HEK293 (cell line): Measurements from ENCODE around the gene CD300LB.

ENCODE experiments used
- CTCF ChIA-PET: fragments of 350-600 bp; formaldehyde crosslinking; extraction: SDS; loops from one replicate; lab custom pipeline; 2021; ENCODE audit warnings: antibody characterized with exemption; lab: Yijun Ruan, JAX
- POLR2A ChIA-PET: fragments of 300-600 bp; formaldehyde crosslinking; extraction: SDS; loops from one replicate; lab custom pipeline; 2020; ENCODE audit warnings: antibody characterized with exemption, inconsistent platforms; lab: Yijun Ruan, JAX
- H3K27ac ChIP-seq: fragments of 200-500 bp; sonication (Bioruptor generic); 2 replicates; pipeline ENCODE4 v1.5.1; 2014; ENCODE audit warnings: low read depth, low read length, control low read depth, inconsistent platforms; ENCODE audit errors: extremely low read depth
- H3K36me3 ChIP-seq, 2 experiments: fragments of 200-500 bp in 1 of 2; sonication (Bioruptor generic) in 1 of 2; 1 replicate in 1 of 2; 2 replicates in 1 of 2; pipeline ENCODE4 v1.5.1; 2014 to 2017; ENCODE audit warnings: inconsistent platforms in 2 of 2, low read length in 2 of 2; ENCODE audit not compliant: control insufficient read depth in 2 of 2, insufficient read depth in 1 of 2
- H3K4me1 ChIP-seq: fragments of 200-500 bp; sonication (Bioruptor generic); 2 replicates; pipeline ENCODE4 v1.5.1; 2014; ENCODE audit warnings: mild to moderate bottlenecking, low read length, inconsistent platforms; ENCODE audit not compliant: control insufficient read depth, insufficient read depth
- H3K4me3 ChIP-seq: 2 replicates; pipeline ENCODE4 v1.5.1; 2011; ENCODE audit warnings: low read depth, mild to moderate bottlenecking, control low read depth, low read length, moderate library complexity
- H3K9me3 ChIP-seq: fragments of 200-500 bp; sonication (Bioruptor generic); 2 replicates; pipeline ENCODE4 v1.5.1; 2014; ENCODE audit warnings: low read depth, low read length, inconsistent platforms; ENCODE audit not compliant: control insufficient read depth, insufficient read depth
- EGR2 ChIP-seq: fragments of 450-650 bp; formaldehyde crosslinking; IDR thresholded peaks from 2 replicates; pipeline ENCODE4 v1.5.1; 2016; ENCODE audit warnings: low read depth, missing biosample characterization, missing genetic modification characterization
- HOXA7 ChIP-seq: sonication (generic); formaldehyde crosslinking; IDR thresholded peaks from 2 replicates; pipeline ENCODE4 v1.8.1; 2022; ENCODE audit warnings: missing genetic modification reagents, borderline replicate concordance
- HOXD13 ChIP-seq: sonication (generic); formaldehyde crosslinking; IDR thresholded peaks from 2 replicates; pipeline ENCODE4 v1.8.0; 2022; ENCODE audit warnings: missing genetic modification reagents, borderline replicate concordance
- KLF16 ChIP-seq: fragments of 450-650 bp; formaldehyde crosslinking; IDR thresholded peaks from 2 replicates; pipeline ENCODE4 v1.5.1; 2017; ENCODE audit warnings: missing biosample characterization, missing genetic modification characterization
- PBX3 ChIP-seq: sonication (generic); formaldehyde crosslinking; IDR thresholded peaks from 2 replicates; pipeline ENCODE4 v1.8.1; 2022; ENCODE audit warnings: mild to moderate bottlenecking, moderate library complexity, missing genetic modification reagents
- SCRT1 ChIP-seq: fragments of 450-650 bp; formaldehyde crosslinking; IDR thresholded peaks from 2 replicates; pipeline ENCODE4 v1.5.1; 2016; ENCODE audit warnings: missing biosample characterization, missing genetic modification characterization, borderline replicate concordance
- ZFHX2 ChIP-seq: fragments of 450-650 bp; formaldehyde crosslinking; conservative IDR thresholded peaks from 2 replicates; pipeline ENCODE4 v1.5.1; 2016; ENCODE audit warnings: missing biosample characterization, missing genetic modification characterization
- ZNF121 ChIP-seq: fragments of 450-650 bp; formaldehyde crosslinking; IDR thresholded peaks from 2 replicates; pipeline ENCODE4 v1.5.1; 2016; ENCODE audit warnings: missing biosample characterization, missing genetic modification characterization
- ZNF132 ChIP-seq: fragments of 450-650 bp; formaldehyde crosslinking; IDR thresholded peaks from 2 replicates; pipeline ENCODE4 v1.5.1; 2017; ENCODE audit warnings: missing biosample characterization, missing genetic modification characterization, borderline replicate concordance
- ZNF18 ChIP-seq: fragments of 450-650 bp; formaldehyde crosslinking; IDR thresholded peaks from 2 replicates; pipeline ENCODE4 v1.5.1; 2016; ENCODE audit warnings: missing biosample characterization, missing genetic modification characterization
- ZNF184 ChIP-seq: fragments of 450-650 bp; IDR thresholded peaks from 2 replicates; pipeline ENCODE4 v1.5.1; 2018; ENCODE audit warnings: missing biosample characterization, mild to moderate bottlenecking, missing genetic modification characterization
- ZNF221 ChIP-seq: fragments of 450-650 bp; formaldehyde crosslinking; IDR thresholded peaks from 2 replicates; pipeline ENCODE4 v1.5.1; 2017; ENCODE audit warnings: missing biosample characterization, missing genetic modification characterization, borderline replicate concordance
- ZNF223 ChIP-seq: fragments of 450-650 bp; formaldehyde crosslinking; IDR thresholded peaks from 2 replicates; pipeline ENCODE4 v1.5.1; 2016; ENCODE audit warnings: missing biosample characterization, missing genetic modification characterization
- ZNF274 ChIP-seq, 2 experiments: fragments of 200-500 bp in 1 of 2; fragments of 450-650 bp in 1 of 2; sonication (Bioruptor generic) in 1 of 2; formaldehyde crosslinking in 1 of 2; IDR thresholded peaks; 2 replicates each; pipeline versions ENCODE4 v1.5.1 to v1.6.1; 2014 to 2016; ENCODE audit warnings: borderline replicate concordance in 1 of 2, inconsistent platforms in 1 of 2, low read length in 1 of 2, missing biosample characterization in 1 of 2, missing genetic modification characterization in 1 of 2
- ZNF280C ChIP-seq: fragments of 450-650 bp; formaldehyde crosslinking; IDR thresholded peaks from 2 replicates; pipeline ENCODE4 v1.5.1; 2016; ENCODE audit warnings: missing biosample characterization, missing genetic modification characterization
- ZNF366 ChIP-seq: fragments of 450-650 bp; formaldehyde crosslinking; conservative IDR thresholded peaks from 2 replicates; pipeline ENCODE4 v1.5.1; 2016; ENCODE audit warnings: missing biosample characterization, missing genetic modification characterization
- ZNF398 ChIP-seq: fragments of 450-650 bp; formaldehyde crosslinking; IDR thresholded peaks from 2 replicates; pipeline ENCODE4 v1.5.1; 2017; ENCODE audit warnings: missing biosample characterization, missing genetic modification characterization
- ZNF48 ChIP-seq: fragments of 450-650 bp; formaldehyde crosslinking; IDR thresholded peaks from 2 replicates; pipeline ENCODE4 v1.5.1; 2016; ENCODE audit warnings: missing biosample characterization, missing genetic modification characterization
- ZNF529 ChIP-seq: fragments of 450-650 bp; formaldehyde crosslinking; IDR thresholded peaks from 2 replicates; pipeline ENCODE4 v1.5.1; 2017; ENCODE audit warnings: missing genetic modification characterization, missing biosample characterization; ENCODE audit not compliant: insufficient replicate concordance
- ZNF544 ChIP-seq: fragments of 450-650 bp; formaldehyde crosslinking; IDR thresholded peaks from 2 replicates; pipeline ENCODE4 v1.5.0; 2017; ENCODE audit warnings: missing biosample characterization, missing genetic modification characterization
- ZNF555 ChIP-seq: fragments of 450-650 bp; formaldehyde crosslinking; conservative IDR thresholded peaks from 2 replicates; pipeline ENCODE4 v1.5.1; 2017; ENCODE audit warnings: missing biosample characterization, mild to moderate bottlenecking, missing genetic modification characterization, inconsistent platforms
- ZNF571 ChIP-seq: fragments of 450-650 bp; formaldehyde crosslinking; IDR thresholded peaks from 2 replicates; pipeline ENCODE4 v1.5.0; 2017; ENCODE audit warnings: missing biosample characterization, missing genetic modification characterization
- ZNF660 ChIP-seq: fragments of 450-650 bp; IDR thresholded peaks from 2 replicates; pipeline ENCODE4 v1.5.1; 2018; ENCODE audit warnings: missing biosample characterization, mild to moderate bottlenecking, missing genetic modification characterization
- ZNF747 ChIP-seq: fragments of 450-650 bp; formaldehyde crosslinking; IDR thresholded peaks from 2 replicates; pipeline ENCODE4 v1.5.1; 2016; ENCODE audit warnings: missing biosample characterization, missing genetic modification characterization
- ZNF76 ChIP-seq: fragments of 450-650 bp; formaldehyde crosslinking; IDR thresholded peaks from 2 replicates; pipeline ENCODE4; 2016; ENCODE audit warnings: low read depth, missing biosample characterization, missing genetic modification characterization, borderline replicate concordance
- ZNF776 ChIP-seq: fragments of 450-650 bp; formaldehyde crosslinking; IDR thresholded peaks from 2 replicates; pipeline ENCODE4 v1.5.0; 2017; ENCODE audit warnings: missing biosample characterization, missing genetic modification characterization, borderline replicate concordance

Gene CD300LB

GRCh38 chr17:74539281-74539820, 8.1 kb upstream of the CD300LB start:
- H3K9me3 ChIP-seq: no peaks in the 10 kb centered on the region
- H3K4me1 ChIP-seq: no peaks in the 10 kb centered on the region
- no peaks in the 10 kb centered on the region for H3K36me3 ChIP-seq
- H3K4me3 ChIP-seq: no peak overlapping the region
- TF ChIP-seq ZNF398 (tag by site-specific recombination) (no peak), ZNF555 (tag by site-specific recombination) (no peak), ZNF48 (tag by site-specific recombination) (no peak), PBX3 (no peak), ZNF660 (tag by site-specific recombination) (no peak), ZNF132 (no peak), HOXA7 (CRISPR knock-in tag) (no peak), ZNF274 (IDR thresholded peaks at IDR 0.05; ENCODE audit: low read length) (no peak), ZNF274 (tag by site-specific recombination; IDR thresholded peaks at IDR 0.05; ENCODE audit: borderline replicate concordance) (no peak), ZNF544 (no peak), KLF16 (no peak), ZNF76 (tag by site-specific recombination) (no peak), ZNF221 (tag by site-specific recombination) (no peak), ZNF280C (tag by site-specific recombination) (no peak), ZNF747 (tag by site-specific recombination) (no peak), ZNF121 (tag by site-specific recombination) (no peak), ZNF223 (tag by site-specific recombination) (no peak), SCRT1 (tag by site-specific recombination) (no peak), HOXD13 (CRISPR knock-in tag) (no peak), ZNF571 (tag by site-specific recombination) (no peak)
- no peak overlapping the region for H3K27ac ChIP-seq
- POLR2A ChIA-PET: no interaction called here
- CTCF ChIA-PET: interaction anchor here (1.2 kb wide), 1 partner anchor 12 kb away, joined by 3 read pairs; no protein-coding TSS in a partner anchor

- Histone ChIP-seq H3K27ac (no peak overlapping the region), H3K36me3 (no peaks in the 10 kb centered on the region), H3K4me3 (no peak overlapping the region), H3K4me1 (no peaks in the 10 kb centered on the region), H3K9me3 (no peaks in the 10 kb centered on the region)
- ChIA-PET CTCF (interaction anchor here (0.6 to 1.1 kb wide), 2 partner anchors 27 to 158 kb away, joined by 3 read pairs; no protein-coding TSS in a partner anchor), POLR2A (no interaction called here)
- no peak for TF ChIP-seq ZNF776 (tag by site-specific recombination)
- peak; percentile 60 for TF ChIP-seq ZNF366
- no peak for TF ChIP-seq ZNF18 (tag by site-specific recombination)
- TF ChIP-seq EGR2 (tag by site-specific recombination): peak; percentile 85; the same call in 1 of the 2 replicates
- no peak for TF ChIP-seq ZNF529
- 0 out of 2 replicates have a peak, but pooled peaks have one; percentile 6 for TF ChIP-seq ZFHX2 (tag by site-specific recombination)
- no peak for TF ChIP-seq ZNF184
These were observed 5.6 kb upstream of the CD300LB start for GRCh38 chr17:74536890-74537289.
